ENCODE data around the gene DLX3.

DLX3 gene

DNA sequence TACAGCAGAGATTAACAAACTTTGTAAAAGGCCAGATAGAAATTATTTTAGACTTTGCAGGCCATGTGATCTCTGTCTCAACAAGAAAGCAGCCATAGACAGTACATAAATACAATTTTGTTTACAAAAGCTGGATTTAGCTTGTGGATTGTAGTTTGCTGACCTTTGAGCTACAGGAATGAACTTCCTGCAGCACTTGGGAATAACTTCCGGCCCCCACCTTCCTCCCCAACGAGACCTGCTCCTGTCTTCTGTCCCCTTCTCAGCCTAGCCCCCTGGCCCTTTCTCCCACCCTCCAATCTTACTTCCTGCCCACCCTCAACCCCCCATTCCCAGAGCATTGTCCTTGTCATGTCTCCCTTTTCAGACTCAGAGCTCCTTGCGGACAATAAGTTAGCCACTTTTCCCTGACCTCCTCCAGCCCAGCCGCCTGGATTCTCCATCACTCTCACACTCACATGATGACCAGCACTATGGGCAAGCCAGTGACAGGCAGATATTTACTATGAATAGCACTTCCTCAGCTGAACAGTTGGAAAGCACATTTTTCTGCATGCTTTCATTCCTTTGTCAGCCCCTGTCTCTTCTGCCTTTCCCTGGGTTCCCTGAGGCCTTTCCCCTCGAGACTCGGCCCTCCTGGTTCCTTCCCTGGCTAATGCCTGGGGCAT, 27.6 kb upstream of the DLX3 start:
- Histone ChIP-seq H3K9me3 (ENCODE audit: control insufficient read depth, low read length) (no peaks in the 10 kb centered on the region), H3K4me3 (ENCODE audit: insufficient read depth in 1 of 2, low read depth in 1 of 2, low read length in 2 of 2) (no peak overlapping the region), H2BK5ac (ENCODE audit: low read depth, low read length, poor library complexity, severe bottlenecking) (no peak overlapping the region), H3K14ac (ENCODE audit: low read length in 2 of 2) (no peak overlapping the region), H3K36me3 (ENCODE audit: control insufficient read depth in 1 of 2, insufficient read depth in 2 of 2, low read depth in 1 of 2, low read length in 2 of 2) (no peaks in the 10 kb centered on the region), H3K79me1 (replicated peaks; ENCODE audit: low read length, poor library complexity, severe bottlenecking) (peaks cover 5% of the 10 kb centered on the region), H3K9ac (ENCODE audit: low read length) (no peak overlapping the region), H3K23ac (ENCODE audit: low read length in 2 of 2) (no peak overlapping the region), H3K18ac (ENCODE audit: low read depth in 1 of 2, low read length in 2 of 2) (peak overlapping the region; percentile 3 to 29), H2BK15ac (ENCODE audit: low read depth, poor library complexity, severe bottlenecking) (peak overlapping the region; percentile 68), H3K4me1 (ENCODE audit: control insufficient read depth, insufficient read depth, low read depth, low read length) (peaks cover 20% of the 10 kb centered on the region), H2AFZ (ENCODE audit: low read depth, low read length) (no peak overlapping the region), H3K27ac (ENCODE audit: low read length, poor library complexity, severe bottlenecking) (peak overlapping the region; percentile 6), H4K91ac (ENCODE audit: low read length) (no peak overlapping the region), H2AK5ac (ENCODE audit: low read length, severe bottlenecking) (no peak overlapping the region), H2BK12ac (ENCODE audit: low read length in 2 of 2) (no peak overlapping the region), H3K27me3 (ENCODE audit: control insufficient read depth in 1 of 2, insufficient read depth in 1 of 2, low read length in 2 of 2) (peaks cover 0 to 5% of the 10 kb centered on the region in 2 experiments), H3K4ac (ENCODE audit: low read depth in 1 of 2, low read length in 2 of 2) (no peak overlapping the region), H4K8ac (ENCODE audit: low read length) (no peak overlapping the region), H3K4me2 (ENCODE audit: low read length, poor library complexity, severe bottlenecking) (no peak overlapping the region), H2BK120ac (ENCODE audit: low read depth, low read length) (no peak overlapping the region)
- peak; percentile 47 for DNase-seq
- 52% methylated on average over 4 of the region's 6 CpGs for WGBS

DNA sequence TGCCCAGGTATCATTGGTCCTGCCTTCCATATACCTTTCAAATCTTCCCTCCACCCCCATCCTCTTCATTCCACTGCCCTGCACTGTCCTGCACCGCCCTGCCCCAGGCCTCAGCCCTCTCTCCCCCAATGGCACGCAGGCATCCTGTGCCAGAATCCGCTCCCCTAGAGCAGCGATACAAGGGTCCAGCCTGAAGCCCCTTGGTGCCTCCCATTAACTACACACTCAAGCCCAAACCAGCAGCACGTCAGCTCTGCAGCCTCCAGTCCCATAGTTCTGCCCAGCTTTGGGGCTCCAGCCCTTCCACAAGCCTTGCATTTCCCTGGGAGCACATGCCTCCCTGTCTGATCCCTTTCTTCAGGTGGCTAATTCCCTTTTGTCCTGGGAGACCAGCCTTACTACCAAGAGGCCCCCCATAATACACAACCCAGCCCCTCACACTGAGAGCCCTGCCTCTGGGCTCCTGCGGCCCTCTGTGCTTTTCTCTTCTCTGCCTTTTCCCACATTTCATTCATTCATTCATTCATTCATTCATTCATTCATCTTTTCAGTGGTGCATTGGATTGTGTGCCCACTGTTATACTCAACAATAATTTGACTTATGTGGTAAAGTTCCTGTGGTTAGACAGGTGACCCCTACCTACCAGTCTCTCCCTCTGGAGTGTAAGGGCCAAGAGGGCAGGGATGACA, 26.8 kb upstream of the DLX3 start:
- H3K14ac ChIP-seq (ENCODE audit: low read length in 2 of 2) = no peak overlapping the region
- H2BK120ac ChIP-seq (ENCODE audit: low read depth, low read length) = no peak overlapping the region
- H3K4ac ChIP-seq (ENCODE audit: low read depth in 1 of 2, low read length in 2 of 2) = no peak overlapping the region
- H3K9me3 ChIP-seq (ENCODE audit: control insufficient read depth, low read length) = no peaks in the 10 kb centered on the region
- H3K79me1 ChIP-seq (replicated peaks; ENCODE audit: low read length, poor library complexity, severe bottlenecking) = peaks cover 5% of the 10 kb centered on the region
- H3K27me3 ChIP-seq (ENCODE audit: control insufficient read depth in 1 of 2, insufficient read depth in 1 of 2, low read length in 2 of 2) = peaks cover 0 to 5% of the 10 kb centered on the region in 2 experiments
- H2BK5ac ChIP-seq (ENCODE audit: low read depth, low read length, poor library complexity, severe bottlenecking) = no peak overlapping the region
- H2AFZ ChIP-seq (ENCODE audit: low read depth, low read length) = no peak overlapping the region
- H2AK5ac ChIP-seq (ENCODE audit: low read length, severe bottlenecking) = peak overlapping the region; percentile 4
- H3K27ac ChIP-seq (ENCODE audit: low read length, poor library complexity, severe bottlenecking) = no peak overlapping the region
- no peak overlapping the region for H4K8ac ChIP-seq (ENCODE audit: low read length)
- no peak overlapping the region for H2BK12ac ChIP-seq (ENCODE audit: low read length in 2 of 2)
- H4K91ac ChIP-seq (ENCODE audit: low read length) = no peak overlapping the region
- no peak overlapping the region for H3K4me2 ChIP-seq (ENCODE audit: low read length, poor library complexity, severe bottlenecking)
- WGBS = 88% methylated on average over 6 of the region's 6 CpGs
- no peak for DNase-seq
- peak overlapping the region; percentile 68 for H2BK15ac ChIP-seq (ENCODE audit: low read depth, poor library complexity, severe bottlenecking)
- H3K9ac ChIP-seq (ENCODE audit: low read length) = no peak overlapping the region
- no peaks in the 10 kb centered on the region for H3K36me3 ChIP-seq (ENCODE audit: control insufficient read depth in 1 of 2, insufficient read depth in 2 of 2, low read depth in 1 of 2, low read length in 2 of 2)
- H3K4me1 ChIP-seq (ENCODE audit: control insufficient read depth, insufficient read depth, low read depth, low read length) = peaks cover 13% of the 10 kb centered on the region
- no peak overlapping the region for H3K23ac ChIP-seq (ENCODE audit: low read length in 2 of 2)
- no peak overlapping the region for H3K18ac ChIP-seq (ENCODE audit: low read depth in 1 of 2, low read length in 2 of 2)
- H3K4me3 ChIP-seq (ENCODE audit: insufficient read depth in 1 of 2, low read depth in 1 of 2, low read length in 2 of 2) = no peak overlapping the region

DNA sequence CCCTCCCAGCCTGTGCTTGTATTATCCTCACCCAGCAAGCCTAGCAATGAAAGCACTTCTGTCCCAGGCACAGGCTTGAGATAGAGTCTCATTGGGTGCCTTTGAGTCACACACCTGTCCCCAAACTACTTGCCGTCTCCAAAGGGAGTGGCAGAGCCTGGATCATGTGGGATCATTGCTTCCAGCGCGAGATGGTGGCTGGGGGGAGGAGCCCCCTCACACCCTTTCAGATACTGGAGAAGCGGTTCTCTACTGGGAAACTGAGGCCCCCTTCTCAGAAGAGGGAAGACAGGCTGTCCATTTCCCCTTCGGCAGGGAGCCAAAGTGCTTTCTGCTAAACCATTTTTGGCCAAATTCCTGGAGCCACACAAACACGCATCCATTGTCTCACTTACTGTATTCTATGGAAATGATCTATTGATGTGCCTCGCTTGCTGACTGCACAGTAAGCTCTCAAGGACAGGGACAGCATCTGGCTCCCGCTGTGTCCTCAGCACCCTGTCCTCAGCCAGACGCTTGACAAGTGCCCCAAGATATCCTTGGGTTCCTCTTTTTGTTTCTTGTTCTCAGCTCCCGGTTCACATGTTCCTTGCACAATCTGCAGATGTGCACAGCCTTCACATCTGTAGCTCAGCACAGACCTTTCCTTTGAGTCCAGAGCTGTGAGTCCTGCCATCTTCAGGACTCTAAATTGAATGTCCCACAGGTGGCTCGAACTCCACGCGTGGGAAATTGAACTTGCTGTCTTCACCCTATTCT, 26.0 kb upstream of the DLX3 start:
- Histone ChIP-seq H3K4me3 (ENCODE audit: insufficient read depth in 1 of 2, low read depth in 1 of 2, low read length in 2 of 2) (no peak overlapping the region), H2AK5ac (ENCODE audit: low read length, severe bottlenecking) (peak overlapping the region; percentile 62), H3K4ac (ENCODE audit: low read depth in 1 of 2, low read length in 2 of 2) (no peak overlapping the region), H3K23ac (ENCODE audit: low read length in 2 of 2) (no peak overlapping the region), H3K18ac (ENCODE audit: low read depth in 1 of 2, low read length in 2 of 2) (no peak overlapping the region), H2BK120ac (ENCODE audit: low read depth, low read length) (no peak overlapping the region), H3K9me3 (ENCODE audit: control insufficient read depth, low read length) (no peaks in the 10 kb centered on the region), H3K27me3 (ENCODE audit: control insufficient read depth in 1 of 2, insufficient read depth in 1 of 2, low read length in 2 of 2) (peaks cover 0 to 11% of the 10 kb centered on the region in 2 experiments), H4K91ac (ENCODE audit: low read length) (no peak overlapping the region), H3K36me3 (ENCODE audit: control insufficient read depth in 1 of 2, insufficient read depth in 2 of 2, low read depth in 1 of 2, low read length in 2 of 2) (no peaks in the 10 kb centered on the region), H2AFZ (ENCODE audit: low read depth, low read length) (no peak overlapping the region), H4K8ac (ENCODE audit: low read length) (no peak overlapping the region), H2BK5ac (ENCODE audit: low read depth, low read length, poor library complexity, severe bottlenecking) (no peak overlapping the region), H3K4me1 (ENCODE audit: control insufficient read depth, insufficient read depth, low read depth, low read length) (peaks cover 7% of the 10 kb centered on the region), H3K79me1 (replicated peaks; ENCODE audit: low read length, poor library complexity, severe bottlenecking) (peaks cover under 1% of the 10 kb centered on the region), H3K14ac (ENCODE audit: low read length in 2 of 2) (no peak overlapping the region), H2BK12ac (ENCODE audit: low read length in 2 of 2) (no peak overlapping the region), H3K9ac (ENCODE audit: low read length) (no peak overlapping the region), H2BK15ac (ENCODE audit: low read depth, poor library complexity, severe bottlenecking) (no peak overlapping the region), H3K4me2 (ENCODE audit: low read length, poor library complexity, severe bottlenecking) (no peak overlapping the region), H3K27ac (ENCODE audit: low read length, poor library complexity, severe bottlenecking) (no peak overlapping the region)
- 70% methylated on average over 13 of the region's 13 CpGs for WGBS
- DNase-seq = no peak

DNA sequence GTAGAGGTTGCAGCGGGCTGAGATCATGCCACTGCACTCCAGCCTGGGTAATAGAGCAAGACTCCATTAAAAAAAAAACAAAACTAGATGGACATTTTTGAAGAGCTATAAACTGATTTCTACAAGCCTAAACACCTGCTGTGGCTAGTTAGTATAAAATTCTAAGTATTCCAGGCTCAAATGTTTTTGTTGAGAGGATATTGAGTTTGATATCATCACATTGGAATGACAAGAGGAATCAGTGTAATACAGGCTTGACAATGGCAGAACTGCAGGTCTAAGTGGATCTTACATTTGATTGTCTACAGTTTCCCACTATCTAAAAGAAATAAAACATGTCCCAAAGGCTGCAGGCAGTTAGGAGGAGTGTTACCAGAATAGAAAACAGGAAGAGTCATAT, 23.9 kb upstream of the DLX3 start:
- no peak overlapping the region for H3K9ac ChIP-seq (ENCODE audit: low read length)
- no peak overlapping the region for H2AFZ ChIP-seq (ENCODE audit: low read depth, low read length)
- H4K91ac ChIP-seq (ENCODE audit: low read length) = no peak overlapping the region
- H3K9me3 ChIP-seq (ENCODE audit: control insufficient read depth, low read length) = peaks cover 6% of the 10 kb centered on the region
- no CpG with 5 or more reads among the region's 1 CpG for WGBS
- peaks cover 6% of the 10 kb centered on the region for H3K4me1 ChIP-seq (ENCODE audit: control insufficient read depth, insufficient read depth, low read depth, low read length)
- H4K8ac ChIP-seq (ENCODE audit: low read length) = no peak overlapping the region
- H3K79me1 ChIP-seq (replicated peaks; ENCODE audit: low read length, poor library complexity, severe bottlenecking) = no peaks in the 10 kb centered on the region
- H3K4me2 ChIP-seq (ENCODE audit: low read length, poor library complexity, severe bottlenecking) = no peak overlapping the region
- no peaks in the 10 kb centered on the region for H3K36me3 ChIP-seq (ENCODE audit: control insufficient read depth in 1 of 2, insufficient read depth in 2 of 2, low read depth in 1 of 2, low read length in 2 of 2)
- H2BK120ac ChIP-seq (ENCODE audit: low read depth, low read length) = no peak overlapping the region
- no peak overlapping the region for H2BK15ac ChIP-seq (ENCODE audit: low read depth, poor library complexity, severe bottlenecking)
- no peak overlapping the region for H3K14ac ChIP-seq (ENCODE audit: low read length in 2 of 2)
- no peak overlapping the region for H3K23ac ChIP-seq (ENCODE audit: low read length in 2 of 2)
- peak overlapping the region; percentile 0 for H3K27ac ChIP-seq (ENCODE audit: low read length, poor library complexity, severe bottlenecking)
- no peak for DNase-seq
- no peak overlapping the region for H3K4ac ChIP-seq (ENCODE audit: low read depth in 1 of 2, low read length in 2 of 2)
- H3K18ac ChIP-seq (ENCODE audit: low read depth in 1 of 2, low read length in 2 of 2) = no peak overlapping the region
- peaks cover 0 to 12% of the 10 kb centered on the region in 2 experiments for H3K27me3 ChIP-seq (ENCODE audit: control insufficient read depth in 1 of 2, insufficient read depth in 1 of 2, low read length in 2 of 2)
- no peak overlapping the region for H2BK5ac ChIP-seq (ENCODE audit: low read depth, low read length, poor library complexity, severe bottlenecking)
- no peak overlapping the region for H2AK5ac ChIP-seq (ENCODE audit: low read length, severe bottlenecking)
- no peak overlapping the region for H3K4me3 ChIP-seq (ENCODE audit: insufficient read depth in 1 of 2, low read depth in 1 of 2, low read length in 2 of 2)
- H2BK12ac ChIP-seq (ENCODE audit: low read length in 2 of 2) = no peak overlapping the region
